GM18907 (cell line): ENCODE data around the gene ATF6.
"Not testable (repeated sequence)": the region's sequence is repeated elsewhere in the genome, so short reads cannot be mapped to it uniquely, and the experiment has no call there.

ENCODE experiments used
- ATAC-seq: cut with Tn5 transposase; IDR thresholded peaks from one replicate; pipeline ENCODE4 v1.9.1; 2021; ENCODE audit warnings: mild to moderate bottlenecking, moderate library complexity; ENCODE audit not compliant: unreplicated experiment

Gene ATF6, protein sequence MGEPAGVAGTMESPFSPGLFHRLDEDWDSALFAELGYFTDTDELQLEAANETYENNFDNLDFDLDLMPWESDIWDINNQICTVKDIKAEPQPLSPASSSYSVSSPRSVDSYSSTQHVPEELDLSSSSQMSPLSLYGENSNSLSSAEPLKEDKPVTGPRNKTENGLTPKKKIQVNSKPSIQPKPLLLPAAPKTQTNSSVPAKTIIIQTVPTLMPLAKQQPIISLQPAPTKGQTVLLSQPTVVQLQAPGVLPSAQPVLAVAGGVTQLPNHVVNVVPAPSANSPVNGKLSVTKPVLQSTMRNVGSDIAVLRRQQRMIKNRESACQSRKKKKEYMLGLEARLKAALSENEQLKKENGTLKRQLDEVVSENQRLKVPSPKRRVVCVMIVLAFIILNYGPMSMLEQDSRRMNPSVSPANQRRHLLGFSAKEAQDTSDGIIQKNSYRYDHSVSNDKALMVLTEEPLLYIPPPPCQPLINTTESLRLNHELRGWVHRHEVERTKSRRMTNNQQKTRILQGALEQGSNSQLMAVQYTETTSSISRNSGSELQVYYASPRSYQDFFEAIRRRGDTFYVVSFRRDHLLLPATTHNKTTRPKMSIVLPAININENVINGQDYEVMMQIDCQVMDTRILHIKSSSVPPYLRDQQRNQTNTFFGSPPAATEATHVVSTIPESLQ

DNA sequence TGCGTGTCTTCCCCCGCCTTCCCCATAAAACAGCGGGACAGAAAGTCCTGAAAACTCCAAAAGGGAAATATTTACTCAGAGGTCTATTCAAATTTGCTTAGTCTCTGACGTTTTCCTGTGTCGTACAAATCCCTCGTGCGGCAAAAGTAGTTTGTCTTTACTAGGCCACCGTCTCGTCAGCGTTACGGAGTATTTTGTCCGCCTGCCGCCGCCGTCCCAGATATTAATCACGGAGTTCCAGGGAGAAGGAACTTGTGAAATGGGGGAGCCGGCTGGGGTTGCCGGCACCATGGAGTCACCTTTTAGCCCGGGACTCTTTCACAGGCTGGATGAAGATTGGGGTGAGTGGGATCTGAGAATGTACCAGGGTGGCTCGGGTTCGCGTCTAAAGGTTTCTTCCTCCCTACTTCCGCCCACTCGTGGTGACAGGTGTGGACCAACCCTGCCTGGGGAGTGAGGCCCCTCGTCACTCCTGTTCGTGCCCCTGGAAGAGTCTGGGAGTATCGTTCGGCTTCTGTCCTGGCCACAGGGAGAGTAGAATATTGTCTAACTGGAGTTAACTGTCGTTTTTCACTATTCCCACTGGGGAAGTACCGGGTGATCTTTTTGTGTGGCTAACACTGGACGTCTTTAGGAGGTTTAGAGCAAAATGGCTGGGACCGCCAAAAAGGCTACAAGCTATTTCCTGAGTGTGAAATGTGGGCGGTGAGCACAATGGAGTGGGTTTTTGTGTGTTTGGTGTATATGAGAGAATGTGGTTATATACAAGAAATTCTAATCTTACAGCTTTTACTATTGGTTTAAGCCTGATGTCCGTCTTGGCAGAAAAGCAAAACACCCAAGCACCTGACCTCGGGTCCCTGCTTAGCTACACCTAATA lies at the start of gene ATF6:
ATF6 (plus strand) TSS at position 219 of the 880 bp plus-strand sequence; CDS start at position 260, 41 bp downstream.
- peak; percentile 62 for ATAC-seq

DNA sequence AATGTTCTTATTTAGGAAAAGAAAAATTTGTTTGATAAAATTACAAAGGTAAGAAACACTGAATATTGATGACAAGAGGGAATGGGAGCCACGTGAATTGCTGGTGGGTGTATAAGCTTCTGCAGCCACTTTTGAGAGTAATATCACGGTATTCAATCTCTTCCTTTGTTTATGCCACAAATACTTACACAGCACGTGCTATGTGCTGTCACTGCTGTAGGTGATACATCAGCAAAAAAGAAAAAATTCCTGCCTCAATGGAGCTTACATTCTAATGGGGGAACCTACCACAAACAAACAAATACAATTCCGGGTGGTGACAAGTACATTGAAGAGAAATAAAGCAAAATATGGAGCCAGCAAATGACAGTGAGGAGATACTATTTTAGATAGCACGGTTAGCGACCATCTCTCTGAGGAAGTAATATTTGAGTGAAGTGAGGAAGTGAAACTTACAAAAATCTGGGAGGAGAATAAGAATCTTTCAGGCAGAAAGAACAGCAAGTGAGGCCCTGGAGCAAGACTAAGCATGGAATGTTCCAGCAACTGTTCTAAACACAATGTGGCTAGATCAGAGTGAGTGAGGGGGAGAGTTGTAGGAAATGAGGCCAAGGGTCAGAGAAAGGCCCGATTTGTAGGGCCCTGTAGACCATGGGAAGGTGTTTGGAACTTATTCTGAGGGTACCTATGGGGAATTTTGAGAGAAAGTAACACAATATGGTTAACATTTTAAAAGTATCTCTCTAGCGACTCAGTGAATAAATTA lies 47.4 kb upstream of the ATF6 start:
- ATAC-seq, result peak; percentile 45

DNA sequence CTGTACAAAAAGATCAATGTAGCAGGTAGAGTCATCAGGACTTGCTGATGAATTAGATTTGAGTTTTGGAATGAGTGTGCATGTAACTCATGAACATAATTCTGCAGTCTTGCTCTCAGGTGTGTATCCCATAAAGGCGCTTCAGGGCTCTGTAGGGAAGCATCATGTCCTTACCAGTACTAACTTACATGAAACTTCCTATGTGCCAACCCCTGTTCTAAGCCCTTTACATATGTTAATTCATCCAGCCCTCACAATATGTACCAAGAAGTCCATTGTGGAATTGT lies 46.9 kb upstream of the ATF6 start:
- ATAC-seq, result peak; percentile 45

DNA sequence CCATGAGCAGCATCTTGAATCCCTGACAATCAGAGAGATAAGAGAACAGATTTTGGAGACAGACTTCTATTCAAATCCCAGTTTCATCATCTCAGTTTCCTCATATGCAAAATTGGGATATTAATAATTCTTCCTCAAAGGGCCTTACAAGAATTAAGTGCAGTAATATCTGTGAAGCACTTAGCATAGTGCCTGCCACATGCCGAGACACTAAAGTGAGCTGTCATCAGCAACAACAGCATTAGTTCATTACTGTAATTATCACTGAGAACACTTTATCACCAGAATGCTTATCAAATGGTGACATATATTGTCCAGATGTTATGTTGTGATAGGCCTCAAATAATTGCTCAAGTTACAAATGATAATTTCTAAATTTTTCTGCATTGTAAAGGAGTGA lies 45.7 kb upstream of the ATF6 start:
- no peak for ATAC-seq

DNA sequence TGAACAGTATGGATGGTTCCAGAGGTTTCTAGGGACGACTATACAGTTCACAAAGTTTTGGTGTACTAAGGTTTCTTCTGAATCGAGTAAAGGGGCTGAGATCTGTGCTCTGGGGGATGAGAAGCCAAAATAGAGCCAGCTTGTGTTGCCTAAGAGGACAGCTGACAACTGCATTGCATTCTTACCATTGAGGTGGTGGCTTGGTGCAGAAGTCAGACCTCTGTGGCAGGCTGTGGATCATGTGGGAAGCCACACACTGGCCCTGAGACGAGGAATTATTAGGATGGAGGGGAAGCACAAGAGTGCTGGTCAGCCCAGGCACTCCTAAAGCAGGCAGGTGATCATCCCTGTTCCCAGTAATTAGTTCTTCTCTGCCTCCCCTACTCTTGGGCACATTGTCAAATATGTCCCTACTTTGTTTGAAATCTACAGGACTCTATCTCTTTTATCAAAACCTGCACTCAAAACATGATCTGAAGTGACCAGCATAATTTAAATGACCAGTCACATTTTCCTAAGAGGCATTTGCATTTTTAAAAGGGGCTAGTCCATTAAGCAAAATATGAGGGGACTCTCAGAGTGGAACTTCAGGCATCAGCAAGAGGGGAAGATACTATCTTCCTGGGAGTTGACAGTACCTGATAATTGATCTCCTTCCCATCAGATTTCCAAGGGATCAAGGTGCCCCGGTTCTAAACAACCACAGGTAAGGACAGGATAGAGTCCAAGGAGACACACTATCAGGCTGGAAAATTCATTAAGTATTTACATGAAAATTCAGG lies 45.0 kb upstream of the ATF6 start, which contains the start of gene FCRLB:
FCRLB (plus strand) TSS at position 589 of the 782 bp plus-strand sequence. CDS start 1,129 bp downstream, outside the sequence.
- no peak for ATAC-seq

DNA sequence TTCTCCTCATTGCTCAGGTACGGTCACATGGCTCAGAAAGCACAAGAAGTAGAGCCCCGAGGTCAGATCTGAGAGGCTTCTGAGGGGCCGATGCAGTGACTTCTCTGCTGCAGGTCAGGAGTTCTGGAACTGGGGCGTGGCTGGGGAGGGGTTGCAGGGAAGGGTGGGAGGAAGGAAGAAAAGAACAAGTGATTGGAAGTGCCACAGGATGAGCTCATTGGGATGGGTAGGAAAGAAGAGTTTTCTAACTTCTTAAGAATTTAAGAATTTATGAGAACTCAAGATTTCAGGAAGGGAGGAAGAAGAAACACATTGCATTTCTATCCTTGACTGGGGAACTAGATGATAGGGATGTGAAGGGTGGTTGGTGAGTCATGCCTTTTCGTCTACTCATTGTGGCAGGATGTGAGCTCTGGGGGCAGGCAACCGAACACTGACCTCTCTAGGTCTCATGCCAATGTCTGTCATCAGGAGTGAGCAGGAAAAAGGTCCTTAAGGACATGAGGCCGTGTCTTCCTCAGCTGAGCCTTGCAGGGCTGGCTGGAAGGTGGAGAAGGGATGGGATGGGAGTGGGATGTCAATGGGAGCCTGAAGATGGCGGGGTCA lies 44.3 kb upstream of the ATF6 start:
- ATAC-seq, result no peak

DNA sequence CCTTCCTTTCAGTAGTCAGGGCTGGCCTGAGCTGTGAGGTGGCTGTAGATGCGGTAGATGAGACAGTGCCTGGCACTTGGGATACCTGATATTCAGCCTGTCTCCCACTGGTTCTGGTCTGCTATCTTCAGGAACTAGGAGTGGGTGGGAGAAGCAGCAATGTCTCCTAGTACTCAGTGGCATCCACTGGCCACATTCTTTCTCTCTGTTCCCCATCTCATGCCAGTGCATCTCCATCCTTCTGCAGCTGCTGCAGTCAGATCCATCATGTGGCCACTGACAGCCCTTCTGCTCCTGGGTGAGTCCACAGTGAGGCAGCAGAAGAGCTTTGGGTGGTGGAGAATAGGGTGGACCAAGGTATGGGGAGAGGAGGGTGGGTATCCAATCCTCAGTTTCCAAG lies 43.7 kb upstream of the ATF6 start:
- no peak for ATAC-seq

DNA sequence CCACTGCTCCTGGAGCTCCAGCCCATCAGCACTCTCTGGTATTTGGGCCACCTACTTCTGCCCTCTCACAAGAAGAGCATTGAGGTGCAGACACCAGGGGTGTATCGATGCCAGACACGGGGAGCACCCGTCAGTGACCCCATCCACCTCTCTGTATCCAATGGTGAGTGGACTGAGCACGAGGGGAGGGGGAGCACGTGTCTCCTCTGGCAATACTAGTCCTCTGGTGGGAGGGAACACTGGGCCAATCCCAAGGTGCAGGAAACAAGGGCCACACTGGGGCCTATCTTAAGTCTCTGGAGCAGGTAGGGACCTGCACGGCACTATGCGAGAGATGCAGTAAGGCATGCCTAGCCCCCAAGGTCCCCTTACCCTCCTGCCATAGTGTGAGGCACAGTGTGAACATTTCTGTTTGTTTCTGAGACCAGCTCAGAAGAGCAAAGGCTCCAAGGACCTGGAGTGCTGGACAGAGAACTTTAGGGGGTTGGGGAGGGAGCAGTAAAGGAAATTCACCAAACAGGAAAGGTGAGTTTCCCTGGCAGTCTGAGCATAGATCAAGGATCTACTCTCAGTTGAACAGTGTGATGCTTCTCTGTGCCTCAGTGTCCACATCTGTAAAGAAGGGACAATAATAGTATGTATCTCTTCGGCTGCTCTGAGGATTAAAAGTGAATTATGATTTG lies 42.5 kb upstream of the ATF6 start:
- no peak for ATAC-seq

DNA sequence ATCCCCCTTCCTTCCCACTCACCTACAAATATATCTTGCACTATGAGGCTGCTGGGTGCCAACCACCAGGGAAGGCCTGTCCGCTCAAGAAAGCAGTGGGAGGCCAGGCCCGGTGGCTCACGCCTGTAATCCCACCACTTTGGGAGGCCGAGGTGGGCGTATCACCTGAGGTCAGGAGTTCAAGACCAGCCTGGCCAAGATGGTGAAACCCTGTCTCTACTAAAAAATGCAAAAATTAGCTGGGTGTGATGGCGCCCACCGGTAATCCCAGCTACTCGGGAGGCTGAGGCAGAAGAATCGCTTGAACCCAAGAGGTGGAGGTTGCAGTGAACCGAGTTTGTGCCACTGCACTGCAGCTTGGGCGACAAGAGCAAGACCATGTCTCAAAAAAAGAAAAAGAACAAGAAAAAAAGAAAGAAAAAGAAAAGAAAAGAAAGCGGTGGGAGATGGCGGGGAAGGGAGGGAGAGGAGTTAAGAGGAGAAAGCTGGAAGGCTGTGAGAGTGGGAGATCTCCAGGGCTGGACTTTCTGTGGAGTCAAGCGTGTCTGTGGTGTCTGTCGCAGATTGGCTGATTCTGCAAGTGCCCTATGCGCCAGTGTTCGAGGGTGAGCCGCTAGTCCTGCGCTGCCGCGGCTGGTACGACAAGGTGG lies 40.7 kb upstream of the ATF6 start:
- not testable (repeated sequence) for ATAC-seq

DNA sequence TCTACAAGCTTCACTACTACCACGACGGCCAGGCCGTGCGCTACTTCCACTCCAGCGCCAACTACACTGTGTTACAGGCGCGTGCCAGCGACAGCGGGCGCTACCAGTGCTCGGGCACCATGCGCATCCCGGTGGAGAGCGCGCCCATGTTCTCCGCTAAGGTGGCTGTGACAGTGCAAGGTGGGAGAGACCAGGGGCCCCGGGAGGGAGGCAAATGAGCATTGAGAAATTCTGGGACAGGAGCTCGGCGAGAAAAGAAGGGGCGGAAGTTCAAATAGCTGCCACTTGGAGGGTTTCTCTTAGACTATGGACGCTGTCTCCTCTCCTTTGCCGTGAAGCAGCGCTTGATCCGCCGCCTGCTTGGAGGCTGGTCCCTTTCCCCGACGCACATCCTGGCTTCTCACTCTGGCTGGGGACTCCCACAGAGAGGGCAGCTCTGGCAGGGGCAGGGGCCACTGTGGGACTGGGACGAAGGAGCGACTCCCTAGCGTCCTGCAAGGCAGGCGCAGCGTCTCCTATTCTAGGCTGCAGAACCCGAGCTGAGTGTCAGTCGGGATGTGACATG lies 40.1 kb upstream of the ATF6 start:
- ATAC-seq, result peak; percentile 33

DNA sequence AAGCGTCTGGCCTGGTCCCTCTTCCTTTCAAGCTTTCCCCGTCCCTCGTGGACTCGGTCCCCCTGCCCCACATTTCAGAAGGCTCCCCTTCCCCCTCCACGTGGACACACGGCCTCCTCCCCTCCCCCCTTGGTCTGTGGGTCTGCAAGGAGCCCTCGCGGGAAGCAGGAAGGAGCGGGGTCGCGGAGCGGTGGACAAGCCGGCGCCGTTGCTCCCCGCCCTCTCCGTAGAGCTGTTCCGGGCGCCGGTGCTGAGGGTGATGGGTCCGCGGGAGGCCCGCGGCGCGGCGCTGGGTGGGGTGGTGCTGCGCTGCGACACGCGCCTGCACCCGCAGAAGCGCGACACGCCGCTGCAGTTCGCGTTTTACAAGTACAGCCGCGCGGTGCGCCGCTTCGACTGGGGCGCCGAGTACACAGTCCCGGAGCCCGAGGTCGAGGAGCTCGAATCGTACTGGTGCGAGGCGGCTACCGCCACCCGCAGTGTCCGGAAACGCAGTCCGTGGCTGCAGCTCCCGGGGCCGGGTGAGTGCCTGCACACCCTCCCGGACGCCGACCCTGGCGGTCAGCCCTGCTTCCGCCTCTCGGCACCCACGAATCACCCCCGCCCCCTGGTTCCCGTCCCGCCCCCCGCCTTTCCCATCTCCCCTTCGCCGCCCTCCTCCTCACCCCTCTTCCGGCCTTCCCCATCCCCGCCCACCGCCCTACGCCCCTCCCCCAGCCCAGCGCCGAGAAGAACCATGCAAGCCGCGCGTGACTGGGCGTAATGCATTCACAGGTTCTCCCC lies 39.5 kb upstream of the ATF6 start:
- ATAC-seq, result peak; percentile 60

DNA sequence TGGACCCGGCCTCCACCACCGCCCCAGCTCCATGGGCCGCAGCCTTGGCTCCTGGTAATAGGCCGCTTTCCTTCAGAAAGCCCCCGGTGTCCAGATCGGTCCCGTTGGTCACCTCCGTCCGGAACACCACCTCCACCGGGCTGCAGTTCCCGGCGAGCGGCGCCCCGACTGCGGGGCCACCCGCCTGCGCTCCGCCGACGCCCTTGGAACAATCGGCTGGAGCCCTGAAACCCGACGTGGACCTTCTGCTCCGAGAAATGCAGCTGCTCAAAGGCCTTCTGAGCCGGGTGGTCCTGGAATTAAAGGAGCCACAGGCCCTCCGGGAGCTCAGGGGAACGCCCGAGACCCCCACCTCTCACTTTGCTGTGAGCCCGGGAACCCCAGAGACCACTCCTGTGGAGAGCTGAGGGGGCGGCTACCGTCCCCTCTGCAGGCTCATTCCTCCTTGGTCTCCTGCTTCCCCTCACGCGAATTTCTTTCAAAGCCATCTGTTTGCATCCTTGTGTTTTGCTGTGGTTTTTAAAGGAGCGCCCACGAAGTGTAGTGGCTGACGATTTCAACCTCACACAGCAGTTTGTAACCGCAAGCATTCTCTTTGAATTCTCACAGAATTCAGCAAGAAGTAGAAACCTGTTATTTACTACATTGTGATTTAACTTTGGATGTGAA lies 38.7 kb upstream of the ATF6 start:
- ATAC-seq, result peak; percentile 4

DNA sequence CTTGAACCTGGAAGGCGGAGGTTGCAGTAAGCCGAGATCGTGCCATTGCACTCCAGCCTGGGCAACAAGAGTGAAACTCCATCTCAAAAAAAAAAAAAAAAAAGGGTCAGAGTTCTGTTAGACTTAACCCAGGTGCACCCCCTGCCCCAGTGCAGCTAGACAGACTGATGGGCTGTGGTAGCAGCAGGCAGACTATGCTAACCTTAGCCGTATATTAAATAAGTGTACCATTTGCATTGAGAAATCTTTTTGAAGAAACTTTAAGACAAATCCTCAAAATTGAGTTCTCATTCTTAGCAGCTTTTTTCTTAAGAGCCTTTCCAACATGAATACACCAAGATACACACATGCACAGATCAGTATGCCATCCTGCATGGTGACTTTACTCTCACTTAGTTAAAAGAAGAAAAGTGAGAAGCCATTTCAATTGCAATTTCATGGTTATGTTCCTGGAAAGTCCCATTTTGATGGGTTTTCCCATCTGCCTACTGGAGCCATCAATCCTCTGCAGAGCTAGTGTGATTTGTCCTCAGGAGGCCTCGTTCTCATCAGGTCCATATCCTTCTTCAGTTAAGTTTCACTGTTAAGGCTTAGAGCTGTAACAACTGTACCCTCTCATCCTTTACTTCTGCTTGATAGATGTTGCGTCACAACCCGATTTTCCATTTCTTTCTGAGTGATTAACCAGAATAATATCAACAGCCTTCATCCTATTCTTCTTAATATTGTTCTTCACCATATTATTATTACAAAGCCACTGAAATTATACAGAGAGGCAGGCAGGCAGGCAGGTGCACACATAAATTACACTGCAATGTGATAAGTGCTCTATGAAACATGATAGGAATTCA lies 37.5 kb upstream of the ATF6 start:
- ATAC-seq, result no peak

DNA sequence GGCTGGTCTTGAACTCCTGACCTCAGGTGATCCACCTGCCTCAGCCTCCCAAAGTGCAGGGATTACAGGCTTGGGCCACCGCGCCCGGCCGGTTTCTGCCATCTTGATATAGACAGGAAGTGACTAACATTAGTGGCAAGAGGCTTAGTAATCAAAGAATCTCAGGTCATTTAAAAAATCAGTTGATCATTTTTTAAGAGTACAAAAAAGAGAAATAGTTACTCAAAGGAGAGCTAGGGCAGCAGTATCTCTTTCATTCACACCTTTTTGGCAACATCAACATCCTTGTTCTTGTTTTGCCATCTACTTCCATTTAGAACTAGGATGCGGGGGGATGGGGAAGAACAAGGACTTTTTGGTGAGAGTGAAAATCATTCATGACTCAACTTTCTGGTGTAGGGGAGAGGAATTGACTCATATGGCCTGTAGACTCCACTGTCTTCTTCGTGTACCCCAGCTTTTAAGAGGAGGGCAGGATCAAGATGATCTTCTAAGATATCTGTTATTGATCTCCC lies 36.0 kb upstream of the ATF6 start:
- no peak for ATAC-seq

DNA sequence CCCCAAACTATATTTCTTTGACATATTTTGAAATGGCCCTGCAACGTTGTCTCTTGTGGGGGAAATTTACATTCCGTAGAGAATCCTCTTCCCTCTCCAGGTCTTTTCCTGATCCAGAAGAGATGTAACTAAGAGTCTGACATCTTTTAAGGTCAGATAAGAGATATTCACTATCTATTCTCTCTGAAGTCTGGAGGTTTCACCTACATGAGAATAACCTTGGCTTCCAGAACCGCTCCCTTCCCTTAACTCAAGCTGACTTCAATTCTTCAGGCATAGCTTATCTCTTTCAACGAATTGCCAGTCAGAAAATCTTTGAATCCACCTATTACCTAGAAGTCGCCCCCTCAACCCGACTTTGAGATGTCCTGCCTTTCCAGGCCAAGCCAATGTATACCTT lies 34.9 kb upstream of the ATF6 start:
- no peak for ATAC-seq
